PC-3 (cell line): ENCODE measurements around the gene PPM1F. TPM values are rescaled to one million over a fixed set of nuclear protein-coding genes. Genes with fewer than 3 reads are reported as not detected.
A peak's percentile ranks its signal among the peaks of the same experiment; 100 is the strongest.

Experiments used
- ATAC-seq: fragments of 200-7000 bp; cut with Tn5 transposase; 2 replicates; pipeline ENCODE4 v1.9.1; 2020; ENCODE audit warnings: mild to moderate bottlenecking, moderate library complexity
- BruUV-seq: library from RNA; stranded (reverse); fragments of 400-500 nt; replicated peaks from 2 replicates; lab custom pipeline; 2021; lab: Mats Ljungman, UMichigan
- CTCF ChIA-PET: fragments of 300-600 bp; sonication (Branson Sonifier 250); formaldehyde crosslinking; loops from one replicate; lab custom pipeline; 2022; ENCODE audit warnings: antibody characterized with exemption; lab: Charles Lee
- POLR2A ChIA-PET: fragments of 300-600 bp; sonication (Branson Sonifier 250); formaldehyde crosslinking; loops from one replicate; lab custom pipeline; 2022; ENCODE audit warnings: antibody characterized with exemption; ENCODE audit not compliant: unreplicated experiment; lab: Charles Lee
- DNase-seq: peaks from one replicate; pipeline ENCODE4 v3.0.0-alpha.2; 2015
- H2AFZ ChIP-seq: fragments of 300-600 bp; sonication (generic); 2 replicates; pipeline ENCODE4 v1.6.0; 2016; ENCODE audit warnings: antibody characterized with exemption, low read length
- H3F3A ChIP-seq: fragments of 300-600 bp; sonication (generic); one replicate; pipeline ENCODE4 v1.6.0; 2017; ENCODE audit warnings: antibody characterized with exemption, low read length, control low read depth, mild to moderate bottlenecking; ENCODE audit not compliant: unreplicated experiment
- H3K27ac ChIP-seq: fragments of 300-600 bp; sonication (generic); 2 replicates; pipeline ENCODE4 v1.5.1; 2016; ENCODE audit warnings: mild to moderate bottlenecking, low read length
- H3K27me3 ChIP-seq: fragments of 300-600 bp; sonication (generic); 2 replicates; pipeline ENCODE4 v1.6.1; 2016; ENCODE audit warnings: low read length, mixed read lengths
- H3K36me3 ChIP-seq: fragments of 300-600 bp; sonication (generic); 2 replicates; pipeline ENCODE4 v1.6.1; 2016; ENCODE audit warnings: low read depth, mixed run types, low read length, mixed read lengths
- H3K4me1 ChIP-seq: fragments of 300-600 bp; sonication (generic); 2 replicates; pipeline ENCODE4 v1.5.1; 2016; ENCODE audit warnings: low read length; ENCODE audit not compliant: insufficient read depth
- H3K4me2 ChIP-seq: fragments of 300-600 bp; sonication (generic); 2 replicates; pipeline ENCODE4 v1.6.0; 2016; ENCODE audit warnings: low read length
- H3K4me3 ChIP-seq: fragments of 300-600 bp; sonication (generic); 2 replicates; pipeline ENCODE4 v1.5.1; 2016; ENCODE audit warnings: mild to moderate bottlenecking, low read length, mixed read lengths
- H3K79me2 ChIP-seq: fragments of 300-600 bp; sonication (generic); 2 replicates; pipeline ENCODE4 v1.6.1; 2017; ENCODE audit warnings: low read length, mixed read lengths
- H3K9ac ChIP-seq: fragments of 300-600 bp; sonication (generic); 2 replicates; pipeline ENCODE4 v1.6.0; 2016; ENCODE audit warnings: mild to moderate bottlenecking, low read length
- H3K9me2 ChIP-seq: fragments of 300-600 bp; sonication (generic); replicated peaks from 2 replicates; pipeline ENCODE4 v1.6.1; 2016; ENCODE audit warnings: mixed run types, low read length, mixed read lengths
- H3K9me3 ChIP-seq: fragments of 300-600 bp; sonication (generic); 2 replicates; pipeline ENCODE4 v1.6.1; 2016; ENCODE audit warnings: low read length, mixed read lengths
- H4K20me1 ChIP-seq: fragments of 300-600 bp; sonication (generic); 2 replicates; pipeline ENCODE4 v1.6.1; 2016; ENCODE audit warnings: low read length, mixed read lengths
- EZH2 ChIP-seq: fragments of 300-600 bp; sonication (generic); IDR thresholded peaks from one replicate; pipeline ENCODE4 v1.6.1; 2017; ENCODE audit warnings: antibody characterized with exemption, mild to moderate bottlenecking, low read length; ENCODE audit not compliant: unreplicated experiment
- EZH2phosphoT487 ChIP-seq: fragments of 300-600 bp; sonication (generic); IDR thresholded peaks from 2 replicates; pipeline ENCODE4 v1.6.1; 2018; ENCODE audit warnings: mild to moderate bottlenecking, antibody characterized with exemption, low read length, borderline replicate concordance
- intact Hi-C: fragments of 100-400 bp; cut with micrococcal nuclease; formaldehyde crosslinking; loops from 2 replicates; pipeline ENCODE4 v1.9.0; 2023
- total RNA-seq: library from RNA; depleted of rRNA; stranded (reverse); fragments of >200 nt; gene quantifications from 2 replicates; pipeline ENCODE4 v1.2.3, GENCODE V29; 2014
- TF ChIP-seq, protein P1 (sequence below): fragments of 300-600 bp; sonication (generic); conservative IDR thresholded peaks from 2 replicates; pipeline ENCODE4 v1.5.1; 2017; ENCODE audit warnings: antibody characterized with exemption, low read depth, mild to moderate bottlenecking, low read length

Gene PPM1F
- total RNA-seq, 1 experiment from 2014 or later = 40.4 TPM

DNA sequence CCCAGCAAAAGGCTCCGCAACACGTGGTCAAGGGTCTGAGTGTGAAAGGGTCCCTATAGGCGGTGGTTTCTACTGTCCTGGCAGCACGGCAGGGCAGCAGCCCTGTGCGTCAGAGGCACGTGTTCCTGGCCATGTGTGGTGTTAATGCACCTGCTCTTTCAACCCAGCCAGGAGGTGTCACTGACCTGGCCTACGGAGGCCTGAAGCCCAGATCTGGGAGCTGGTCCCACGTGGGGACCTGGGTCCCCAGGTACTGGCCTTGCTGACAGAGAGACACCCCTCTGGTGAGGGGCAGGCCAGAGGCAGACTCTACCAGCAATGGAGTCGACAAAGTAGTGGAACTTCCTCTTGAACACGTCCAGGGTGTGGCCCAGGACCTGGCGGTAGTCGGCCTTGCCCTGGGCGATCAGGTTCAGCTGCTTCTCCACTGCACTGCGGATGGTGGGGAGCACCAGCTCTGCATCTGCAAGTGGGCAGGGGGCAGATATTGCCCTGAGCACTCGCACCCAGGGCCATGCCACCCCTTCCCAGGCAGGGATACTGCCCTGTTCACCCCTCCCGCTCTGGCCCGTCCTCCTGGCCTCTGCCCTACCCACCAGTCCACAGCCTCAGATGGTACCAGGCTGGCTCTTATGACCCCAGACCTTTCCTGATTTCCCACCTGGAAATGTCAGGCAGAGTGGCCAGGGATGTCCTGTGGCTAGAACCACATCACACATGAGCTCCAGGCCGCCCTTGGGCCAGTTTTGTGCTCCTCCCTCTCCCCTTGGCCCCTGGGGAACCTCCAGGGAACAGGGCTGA lies 6.8 kb upstream of the PPM1F start:
- no peak overlapping the region for H3K27ac ChIP-seq
- DNase-seq (no peak), ATAC-seq (no peak)
- H3K27me3 ChIP-seq = no peaks in the 10 kb centered on the region
- ChIA-PET POLR2A (interaction anchor here (0.6 kb wide), 1 partner anchor 9 kb away, joined by 7 read pairs; no protein-coding TSS in a partner anchor), CTCF (no interaction called here)
- no peaks in the 10 kb centered on the region for H3F3A ChIP-seq
- no peaks in the 10 kb centered on the region for H3K9me2 ChIP-seq
- no peak overlapping the region for H3K9ac ChIP-seq
- no peak overlapping the region for H3K4me2 ChIP-seq
- H3K9me3 ChIP-seq = no peaks in the 10 kb centered on the region
- H3K79me2 ChIP-seq = no peaks in the 10 kb centered on the region
- H3K36me3 ChIP-seq = no peaks in the 10 kb centered on the region
- no peaks in the 10 kb centered on the region for H3K4me1 ChIP-seq
- intact Hi-C loops = no loop called here
- no TSS peak for BruUV-seq
- TF ChIP-seq EZH2phosphoT487 = no peak
- TF ChIP-seq, protein P1, sequence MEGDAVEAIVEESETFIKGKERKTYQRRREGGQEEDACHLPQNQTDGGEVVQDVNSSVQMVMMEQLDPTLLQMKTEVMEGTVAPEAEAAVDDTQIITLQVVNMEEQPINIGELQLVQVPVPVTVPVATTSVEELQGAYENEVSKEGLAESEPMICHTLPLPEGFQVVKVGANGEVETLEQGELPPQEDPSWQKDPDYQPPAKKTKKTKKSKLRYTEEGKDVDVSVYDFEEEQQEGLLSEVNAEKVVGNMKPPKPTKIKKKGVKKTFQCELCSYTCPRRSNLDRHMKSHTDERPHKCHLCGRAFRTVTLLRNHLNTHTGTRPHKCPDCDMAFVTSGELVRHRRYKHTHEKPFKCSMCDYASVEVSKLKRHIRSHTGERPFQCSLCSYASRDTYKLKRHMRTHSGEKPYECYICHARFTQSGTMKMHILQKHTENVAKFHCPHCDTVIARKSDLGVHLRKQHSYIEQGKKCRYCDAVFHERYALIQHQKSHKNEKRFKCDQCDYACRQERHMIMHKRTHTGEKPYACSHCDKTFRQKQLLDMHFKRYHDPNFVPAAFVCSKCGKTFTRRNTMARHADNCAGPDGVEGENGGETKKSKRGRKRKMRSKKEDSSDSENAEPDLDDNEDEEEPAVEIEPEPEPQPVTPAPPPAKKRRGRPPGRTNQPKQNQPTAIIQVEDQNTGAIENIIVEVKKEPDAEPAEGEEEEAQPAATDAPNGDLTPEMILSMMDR = no peak
- no peak for TF ChIP-seq EZH2
- no peaks in the 10 kb centered on the region for H4K20me1 ChIP-seq
- no peak overlapping the region for H2AFZ ChIP-seq
- H3K4me3 ChIP-seq = no peak overlapping the region

DNA sequence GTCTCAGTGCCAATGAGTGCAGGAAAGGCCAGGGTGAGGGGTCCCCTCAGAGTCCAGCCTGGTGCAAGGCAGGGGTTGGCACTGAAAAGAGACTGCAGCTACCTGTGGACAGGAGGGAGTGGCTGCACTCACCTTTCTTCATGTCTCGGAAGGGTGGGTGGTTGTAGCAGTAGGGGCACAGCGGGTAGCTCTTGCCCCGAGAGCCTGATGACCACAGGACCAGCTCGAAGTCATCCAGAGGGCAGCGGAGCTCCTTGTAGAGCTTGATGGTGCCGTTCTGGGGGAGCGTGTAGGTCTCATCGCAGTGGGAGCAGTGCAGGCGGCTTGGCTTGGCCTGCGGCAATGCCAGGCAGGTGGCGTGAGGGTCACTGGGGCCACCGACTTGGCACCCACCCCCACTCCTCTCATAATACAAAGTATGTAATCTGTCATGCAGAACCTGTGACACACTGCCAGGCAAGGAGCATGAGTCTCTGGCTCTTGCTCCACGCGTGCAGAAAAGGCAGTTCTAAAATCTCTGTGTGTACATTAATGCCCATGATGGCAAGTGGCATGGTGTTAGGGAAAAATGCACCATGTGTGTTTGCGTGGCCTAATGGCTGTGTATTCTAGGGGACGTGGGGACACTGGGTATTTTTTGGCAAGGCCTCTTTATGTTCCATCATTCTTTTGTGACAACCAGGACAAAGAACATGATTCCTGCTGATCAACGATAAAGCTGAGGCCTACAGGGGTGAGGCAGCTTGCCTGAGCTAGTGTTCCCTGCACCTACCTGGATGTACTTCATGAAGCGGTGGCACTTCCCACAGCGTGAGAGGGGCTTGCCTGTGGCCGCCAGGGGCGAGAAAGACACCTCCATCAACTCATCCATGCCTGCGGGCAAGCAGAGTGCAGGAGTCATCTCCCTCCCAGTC lies 6.0 kb upstream of the PPM1F start:
- Histone ChIP-seq H3K27ac (no peak overlapping the region), H3K4me3 (no peak overlapping the region), H3K4me2 (no peak overlapping the region), H4K20me1 (no peaks in the 10 kb centered on the region), H3K27me3 (no peaks in the 10 kb centered on the region), H3K4me1 (no peaks in the 10 kb centered on the region), H3K36me3 (no peaks in the 10 kb centered on the region), H3K9me2 (no peaks in the 10 kb centered on the region), H3K9ac (no peak overlapping the region), H2AFZ (no peak overlapping the region), H3F3A (no peaks in the 10 kb centered on the region), H3K79me2 (no peaks in the 10 kb centered on the region), H3K9me3 (no peaks in the 10 kb centered on the region)
- ChIA-PET POLR2A (interaction anchor here (0.6 kb wide), 1 partner anchor 9 kb away, joined by 7 read pairs; no protein-coding TSS in a partner anchor), CTCF (no interaction called here)
- intact Hi-C loops = no loop called here
- ATAC-seq (no peak), DNase-seq (no peak)
- TF ChIP-seq EZH2 (no peak), EZH2phosphoT487 (no peak)
- TSS peak; percentile 3 for BruUV-seq

DNA sequence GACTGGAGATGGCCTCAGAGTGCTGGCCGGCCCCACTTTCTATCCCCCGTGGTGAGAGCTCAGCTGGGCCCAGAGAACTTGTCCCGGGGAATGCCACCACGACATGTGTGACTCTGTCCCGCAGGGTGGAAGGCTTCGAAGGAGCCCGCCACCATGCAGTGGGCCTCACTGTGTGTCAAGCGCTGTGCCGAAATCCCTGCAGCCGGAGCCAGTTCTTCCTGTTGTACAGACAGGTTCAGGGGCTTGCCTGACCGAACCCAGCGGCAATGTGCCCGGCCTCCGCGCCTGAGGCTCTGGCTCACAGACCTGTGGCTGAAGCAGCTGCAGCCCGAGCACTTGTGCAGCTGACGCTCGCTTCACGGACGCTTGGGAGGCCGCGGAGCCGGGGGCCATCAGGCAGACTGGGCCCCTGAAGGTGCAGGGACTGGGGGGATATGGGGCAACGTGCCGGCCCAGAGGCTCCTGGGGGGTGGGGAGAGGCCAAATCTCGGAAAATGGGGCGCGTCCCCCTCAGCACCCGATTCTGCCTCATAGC lies 650 bp downstream of the PPM1F start:
- Histone ChIP-seq H3K4me2 (peak overlapping the region; percentile 85), H3K4me3 (peak overlapping the region; percentile 85), H3K79me2 (peaks cover 31% of the 10 kb centered on the region), H3K9me3 (no peaks in the 10 kb centered on the region), H3K9ac (peak overlapping the region; percentile 81), H3K9me2 (no peaks in the 10 kb centered on the region), H3K36me3 (no peaks in the 10 kb centered on the region), H3K27ac (no peak overlapping the region), H2AFZ (peak overlapping the region; percentile 55; the same call in 1 of the 2 replicates), H3K27me3 (no peaks in the 10 kb centered on the region), H3F3A (no peaks in the 10 kb centered on the region), H3K4me1 (no peaks in the 10 kb centered on the region), H4K20me1 (no peaks in the 10 kb centered on the region)
- TF ChIP-seq EZH2 (no peak), EZH2phosphoT487 (no peak)
- TF ChIP-seq, protein P1 = no peak
- POLR2A ChIA-PET = no interaction called here
- DNase-seq (peak; percentile 52), ATAC-seq (peak; percentile 63)
- CTCF ChIA-PET = interaction anchor here (0.7 to 1.4 kb wide), 3 partner anchors 14 to 25 kb away, joined by 3 to 10 read pairs (median 3); no protein-coding TSS in a partner anchor
- no TSS peak for BruUV-seq
- intact Hi-C loops = loop anchor here (2.0 kb wide), 1 partner anchor 13 kb away; no protein-coding TSS in a partner anchor
